Measurements from ENCODE around the gene JUP. TPM values are rescaled to one million over a fixed set of nuclear protein-coding genes. Genes with fewer than 3 reads are reported as not detected.

The JUP gene
- total and polyA plus RNA-seq, 2 of the 13 experiments (the other 11 are each of a cell fraction or from before 2014, with no cell fraction given) = 12.1 to 20.6 TPM

DNA sequence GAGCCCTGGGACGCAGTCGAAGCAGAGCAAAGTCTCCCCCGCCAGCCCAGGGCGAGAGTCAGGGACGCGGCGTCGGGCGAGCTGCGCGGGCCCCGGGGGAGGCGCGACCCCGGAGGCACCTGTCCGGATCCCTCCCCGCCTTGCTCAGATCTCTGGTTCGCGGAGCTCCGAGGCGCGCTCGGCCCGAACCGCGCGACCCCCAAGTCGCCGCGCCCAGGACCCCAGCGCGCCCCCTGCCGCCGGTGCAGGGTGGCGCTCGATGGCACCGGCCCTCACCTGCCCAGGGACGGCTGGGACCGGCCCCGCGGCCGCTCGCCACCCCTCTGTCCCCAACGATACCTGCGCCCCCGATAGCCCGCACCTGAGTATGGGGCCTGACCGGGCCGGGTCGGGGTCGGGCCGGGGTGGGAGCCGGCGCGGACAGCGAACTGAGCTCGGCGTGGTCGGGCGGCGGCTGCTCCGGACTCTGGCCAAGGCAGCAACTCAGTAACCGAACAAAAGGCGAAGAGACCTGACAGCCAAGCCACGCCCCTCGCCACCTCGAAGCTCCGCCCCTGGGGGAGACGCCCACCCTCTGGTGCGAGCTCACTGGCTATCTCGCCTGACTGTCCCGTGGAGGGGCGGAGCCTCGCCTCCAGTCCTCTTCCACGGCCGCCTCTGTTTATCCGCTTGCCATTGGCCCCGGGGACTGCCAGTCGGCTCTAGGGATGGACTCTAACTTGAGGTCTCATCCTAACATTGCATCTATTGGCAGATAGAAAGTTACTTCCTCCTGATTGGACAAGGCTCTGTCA is at the start of gene JUP (continued):
- TF ChIP-seq, protein P1, sequence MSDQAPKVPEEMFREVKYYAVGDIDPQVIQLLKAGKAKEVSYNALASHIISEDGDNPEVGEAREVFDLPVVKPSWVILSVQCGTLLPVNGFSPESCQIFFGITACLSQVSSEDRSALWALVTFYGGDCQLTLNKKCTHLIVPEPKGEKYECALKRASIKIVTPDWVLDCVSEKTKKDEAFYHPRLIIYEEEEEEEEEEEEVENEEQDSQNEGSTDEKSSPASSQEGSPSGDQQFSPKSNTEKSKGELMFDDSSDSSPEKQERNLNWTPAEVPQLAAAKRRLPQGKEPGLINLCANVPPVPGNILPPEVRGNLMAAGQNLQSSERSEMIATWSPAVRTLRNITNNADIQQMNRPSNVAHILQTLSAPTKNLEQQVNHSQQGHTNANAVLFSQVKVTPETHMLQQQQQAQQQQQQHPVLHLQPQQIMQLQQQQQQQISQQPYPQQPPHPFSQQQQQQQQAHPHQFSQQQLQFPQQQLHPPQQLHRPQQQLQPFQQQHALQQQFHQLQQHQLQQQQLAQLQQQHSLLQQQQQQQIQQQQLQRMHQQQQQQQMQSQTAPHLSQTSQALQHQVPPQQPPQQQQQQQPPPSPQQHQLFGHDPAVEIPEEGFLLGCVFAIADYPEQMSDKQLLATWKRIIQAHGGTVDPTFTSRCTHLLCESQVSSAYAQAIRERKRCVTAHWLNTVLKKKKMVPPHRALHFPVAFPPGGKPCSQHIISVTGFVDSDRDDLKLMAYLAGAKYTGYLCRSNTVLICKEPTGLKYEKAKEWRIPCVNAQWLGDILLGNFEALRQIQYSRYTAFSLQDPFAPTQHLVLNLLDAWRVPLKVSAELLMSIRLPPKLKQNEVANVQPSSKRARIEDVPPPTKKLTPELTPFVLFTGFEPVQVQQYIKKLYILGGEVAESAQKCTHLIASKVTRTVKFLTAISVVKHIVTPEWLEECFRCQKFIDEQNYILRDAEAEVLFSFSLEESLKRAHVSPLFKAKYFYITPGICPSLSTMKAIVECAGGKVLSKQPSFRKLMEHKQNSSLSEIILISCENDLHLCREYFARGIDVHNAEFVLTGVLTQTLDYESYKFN (CRISPR knock-in tag; conservative IDR thresholded peaks at IDR 0.05) = 0 out of 2 replicates have a peak, but pooled peaks have one; percentile 6
- TF ChIP-seq, protein P2, sequence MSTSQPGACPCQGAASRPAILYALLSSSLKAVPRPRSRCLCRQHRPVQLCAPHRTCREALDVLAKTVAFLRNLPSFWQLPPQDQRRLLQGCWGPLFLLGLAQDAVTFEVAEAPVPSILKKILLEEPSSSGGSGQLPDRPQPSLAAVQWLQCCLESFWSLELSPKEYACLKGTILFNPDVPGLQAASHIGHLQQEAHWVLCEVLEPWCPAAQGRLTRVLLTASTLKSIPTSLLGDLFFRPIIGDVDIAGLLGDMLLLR (CRISPR knock-in tag; IDR thresholded peaks at IDR 0.05) = peak; percentile 81; the same call in 1 of the 2 replicates
- TF ChIP-seq HDAC6 (IDR thresholded peaks at IDR 0.05; ENCODE audit: low read depth, low read length) (no peak), ZNF275 (CRISPR knock-in tag; IDR thresholded peaks at IDR 0.05; ENCODE audit: borderline replicate concordance) (peak; percentile 68; the same call in 1 of the 2 replicates), ZNF768 (CRISPR knock-in tag; IDR thresholded peaks at IDR 0.05) (peak; percentile 63; the same call in 1 of the 2 replicates), ZNF337 (CRISPR knock-in tag; IDR thresholded peaks at IDR 0.05; ENCODE audit: borderline replicate concordance, low read depth) (peak; percentile 83; the same call in 1 of the 2 replicates), ZNF83 (CRISPR knock-in tag; IDR thresholded peaks at IDR 0.05; ENCODE audit: borderline replicate concordance) (no peak), ZBTB40 (IDR thresholded peaks at IDR 0.05) (no peak), ZBTB40 (CRISPR knock-in tag; IDR thresholded peaks at IDR 0.05) (0 out of 2 replicates have a peak, but pooled peaks have one; percentile 30), ZNF225 (CRISPR knock-in tag; IDR thresholded peaks at IDR 0.05) (no peak)
- TF ChIP-seq, protein P3, sequence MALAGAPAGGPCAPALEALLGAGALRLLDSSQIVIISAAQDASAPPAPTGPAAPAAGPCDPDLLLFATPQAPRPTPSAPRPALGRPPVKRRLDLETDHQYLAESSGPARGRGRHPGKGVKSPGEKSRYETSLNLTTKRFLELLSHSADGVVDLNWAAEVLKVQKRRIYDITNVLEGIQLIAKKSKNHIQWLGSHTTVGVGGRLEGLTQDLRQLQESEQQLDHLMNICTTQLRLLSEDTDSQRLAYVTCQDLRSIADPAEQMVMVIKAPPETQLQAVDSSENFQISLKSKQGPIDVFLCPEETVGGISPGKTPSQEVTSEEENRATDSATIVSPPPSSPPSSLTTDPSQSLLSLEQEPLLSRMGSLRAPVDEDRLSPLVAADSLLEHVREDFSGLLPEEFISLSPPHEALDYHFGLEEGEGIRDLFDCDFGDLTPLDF (CRISPR knock-in tag; IDR thresholded peaks at IDR 0.05) = no peak
